HG02943 (cell line): ENCODE results near the gene CBX8.
"Not testable (repeated sequence)": the region's sequence is repeated elsewhere in the genome, so short reads cannot be mapped to it uniquely, and the experiment has no call there.

ENCODE experiments used
- ATAC-seq: cut with Tn5 transposase; IDR thresholded peaks from one replicate; pipeline ENCODE4 v1.9.1; 2021; ENCODE audit warnings: mild to moderate bottlenecking, low read depth, moderate library complexity; ENCODE audit not compliant: unreplicated experiment

The CBX8 gene

DNA sequence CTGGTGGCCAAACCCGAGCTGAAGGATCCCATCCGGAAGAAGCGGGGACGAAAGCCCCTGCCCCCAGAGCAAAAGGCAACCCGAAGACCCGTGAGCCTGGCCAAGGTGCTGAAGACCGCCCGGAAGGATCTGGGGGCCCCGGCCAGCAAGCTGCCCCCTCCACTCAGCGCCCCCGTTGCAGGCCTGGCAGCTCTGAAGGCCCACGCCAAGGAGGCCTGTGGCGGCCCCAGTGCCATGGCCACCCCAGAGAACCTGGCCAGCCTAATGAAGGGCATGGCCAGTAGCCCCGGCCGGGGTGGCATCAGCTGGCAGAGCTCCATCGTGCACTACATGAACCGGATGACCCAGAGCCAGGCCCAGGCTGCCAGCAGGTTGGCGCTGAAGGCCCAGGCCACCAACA, 13.0 kb downstream of the CBX8 start:
- ATAC-seq = no peak

DNA sequence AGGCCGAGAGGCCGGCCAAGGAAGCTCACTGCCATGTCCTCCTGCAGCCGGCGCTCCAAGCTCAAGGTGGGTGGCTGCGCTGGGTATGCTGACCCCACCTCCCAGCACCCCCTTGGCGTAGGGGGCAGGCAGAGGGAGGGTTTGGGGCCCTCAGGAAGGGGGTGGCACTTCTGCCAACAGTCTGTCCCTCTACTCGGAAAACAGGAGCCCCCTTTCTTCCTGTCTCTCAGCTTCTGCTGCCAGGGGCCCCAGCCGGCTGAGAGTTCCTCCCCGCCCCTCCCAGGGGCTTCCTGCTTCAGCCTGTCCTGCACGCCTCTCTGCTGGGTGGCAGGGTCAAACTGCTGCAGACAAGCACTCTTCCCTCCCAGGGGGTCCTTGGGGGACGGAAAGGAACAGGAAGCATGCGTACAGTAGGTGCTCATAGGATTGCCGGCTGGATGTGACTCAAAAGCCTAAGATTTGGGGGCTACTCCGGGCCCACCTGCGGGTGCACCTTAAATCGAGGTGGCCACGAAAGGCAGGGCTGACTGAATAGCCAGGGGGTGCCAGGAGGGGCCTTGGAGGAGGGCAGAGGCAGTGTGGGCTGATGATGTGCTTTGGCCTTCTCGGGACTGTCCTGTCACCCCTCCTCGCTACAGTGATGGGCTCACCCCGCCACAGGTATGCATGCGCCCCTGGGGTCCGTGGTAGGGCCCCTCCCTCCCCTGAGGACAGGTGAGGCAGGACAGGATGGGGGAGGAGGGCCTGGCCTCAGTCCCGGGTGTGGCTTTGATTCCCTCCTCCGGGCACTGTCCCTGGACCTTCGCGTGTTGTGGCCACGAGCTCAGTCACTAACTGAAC, 14.9 kb downstream of the CBX8 start:
- ATAC-seq = no peak

DNA sequence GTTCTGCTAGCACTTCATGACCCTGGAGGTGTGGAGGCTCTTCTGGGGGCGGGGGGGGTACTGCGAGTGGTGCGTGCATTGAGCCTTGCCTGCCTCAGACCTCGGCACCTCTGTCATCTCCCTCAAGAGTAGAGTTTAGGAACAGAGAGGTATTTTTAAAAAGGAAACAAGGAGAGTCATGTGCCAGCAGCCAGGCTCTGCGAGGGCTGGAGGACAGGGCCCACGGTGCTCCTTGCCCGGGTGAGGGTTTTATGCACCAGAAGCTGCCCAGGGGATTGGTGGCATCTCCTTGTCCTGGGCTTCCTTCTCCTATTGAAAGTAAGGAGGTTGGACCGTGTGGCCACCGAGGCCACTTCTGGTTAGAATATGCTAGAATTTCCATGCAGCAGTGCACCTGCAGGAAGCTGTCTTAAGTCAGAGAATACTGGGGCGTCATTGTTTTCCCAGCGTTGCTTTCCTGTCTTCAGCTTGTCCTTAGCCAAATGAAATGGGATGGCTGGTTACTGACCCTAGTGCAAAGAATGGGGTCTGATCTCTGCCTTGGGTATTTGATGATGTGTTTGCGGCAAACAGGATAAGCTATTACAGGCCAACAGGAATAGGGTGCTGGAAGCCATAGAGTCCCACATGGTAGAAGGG, 15.7 kb downstream of the CBX8 start:
- ATAC-seq = no peak

DNA sequence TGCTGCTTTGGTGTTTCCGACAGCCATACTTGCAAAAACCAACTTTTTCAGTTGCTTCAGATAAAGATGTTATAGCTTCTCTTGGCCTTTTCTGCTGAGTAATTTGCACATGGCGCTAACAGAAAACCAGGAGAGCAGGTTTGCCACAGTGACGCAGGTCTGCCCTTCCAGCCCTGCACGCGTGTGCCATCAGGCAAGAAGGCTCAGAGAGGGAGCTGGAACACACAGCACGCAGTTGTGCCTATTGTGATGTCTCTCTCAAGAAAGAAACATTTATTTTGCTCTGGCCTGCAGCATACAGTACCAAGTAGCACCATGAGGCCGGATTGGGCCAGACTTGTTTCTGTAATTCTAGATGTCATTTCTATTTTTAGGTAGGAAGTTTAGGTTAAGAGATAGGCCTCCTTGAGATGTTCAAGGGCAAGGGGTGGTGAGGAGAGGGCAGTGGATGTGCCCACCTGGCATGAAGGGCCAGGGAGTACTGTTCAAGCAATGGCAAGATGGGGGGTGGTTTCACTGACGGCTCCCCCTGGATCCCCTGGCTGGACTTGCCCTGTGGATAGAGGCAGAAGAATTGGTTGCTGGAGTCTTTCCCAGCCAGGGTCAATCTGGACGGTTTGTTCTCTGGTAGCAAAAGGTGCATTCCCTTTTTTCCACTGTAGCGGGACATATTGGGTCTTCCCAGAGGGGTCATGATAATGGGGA, 17.1 kb downstream of the CBX8 start:
- no peak for ATAC-seq

DNA sequence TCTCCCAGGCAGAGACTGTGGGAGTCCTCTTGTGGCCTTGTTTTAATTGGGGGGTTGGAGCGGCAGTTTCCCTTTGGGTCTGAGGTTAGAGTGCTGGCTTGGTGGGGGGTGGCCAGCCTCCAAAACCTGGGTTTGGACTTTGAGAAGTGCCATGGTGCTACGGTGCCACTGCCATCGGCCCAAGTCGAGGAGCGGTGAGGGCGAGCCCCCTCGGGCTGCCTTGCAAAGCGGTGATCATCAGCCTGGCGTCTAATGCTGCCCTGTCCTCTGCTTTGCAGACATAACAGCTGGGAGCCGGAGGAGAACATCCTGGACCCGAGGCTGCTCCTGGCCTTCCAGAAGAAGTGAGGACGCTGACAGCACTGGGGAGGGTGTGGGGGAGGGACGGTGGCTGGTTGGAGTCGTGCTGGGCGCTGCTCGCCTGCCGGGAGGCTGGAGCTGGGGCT, 17.8 kb downstream of the CBX8 start:
- ATAC-seq = no peak

DNA sequence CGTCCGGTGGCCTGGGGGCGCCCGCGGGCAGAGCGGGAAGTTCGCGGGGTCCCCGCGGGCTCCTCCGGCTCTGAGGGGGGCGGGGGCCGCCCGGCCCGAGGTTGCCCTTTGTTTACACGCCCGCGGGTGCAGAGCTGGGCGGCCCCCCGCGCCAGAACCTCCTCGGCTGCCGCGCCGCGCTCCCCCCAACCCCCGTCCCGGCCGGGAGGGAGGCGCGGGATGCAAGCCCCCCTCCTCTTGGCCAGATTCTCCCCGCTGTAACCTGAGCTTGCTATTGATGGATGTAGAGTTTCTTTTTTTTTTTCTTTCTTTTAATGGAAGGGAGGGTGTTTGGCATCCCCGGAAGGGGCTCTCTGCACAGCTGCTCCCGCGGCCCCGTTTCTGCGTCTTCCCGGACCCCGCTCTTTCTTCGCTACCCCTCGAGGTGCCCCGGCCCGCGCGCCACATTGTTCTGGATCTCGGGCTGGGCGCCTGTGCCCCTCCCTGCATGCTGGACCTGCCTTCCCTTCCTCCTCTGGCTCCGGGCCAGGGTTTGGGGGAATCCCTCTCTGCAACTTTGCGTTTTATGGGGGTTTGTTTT, 18.3 kb downstream of the CBX8 start:
- no peak for ATAC-seq

DNA sequence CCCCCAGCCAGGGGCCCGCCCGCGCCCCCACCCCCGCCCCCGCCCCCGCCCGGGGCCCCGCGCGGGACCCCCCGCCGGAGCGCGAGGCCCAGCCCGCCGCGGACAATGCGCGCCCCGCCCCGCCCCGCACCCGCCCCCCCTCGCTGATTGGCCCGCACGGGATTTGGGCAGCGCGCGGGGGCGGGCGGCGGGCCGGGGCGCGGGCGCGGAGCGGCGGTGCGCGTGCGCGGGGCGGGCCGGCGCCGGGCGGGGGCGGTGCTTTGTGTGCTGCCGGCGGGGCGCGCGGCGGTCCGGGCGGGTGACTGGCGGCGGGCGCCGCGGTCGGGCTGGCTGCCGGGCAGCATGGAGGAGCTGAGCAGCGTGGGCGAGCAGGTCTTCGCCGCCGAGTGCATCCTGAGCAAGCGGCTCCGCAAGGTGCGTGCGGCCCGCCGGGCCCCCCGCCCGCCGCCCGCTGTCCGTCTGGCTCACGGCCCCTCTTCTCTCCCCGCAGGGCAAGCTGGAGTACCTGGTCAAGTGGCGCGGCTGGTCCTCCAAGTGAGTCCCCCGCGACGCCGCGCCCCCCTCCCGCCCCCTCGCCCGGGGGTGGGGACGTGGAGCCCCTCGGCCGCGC, 18.9 kb downstream of the CBX8 start, which contains the start of gene CBX2:
CBX2 (plus strand) TSS at position 255 of the 610 bp plus-strand sequence; CDS start at position 343, 88 bp downstream.
- peak; percentile 58 for ATAC-seq

DNA sequence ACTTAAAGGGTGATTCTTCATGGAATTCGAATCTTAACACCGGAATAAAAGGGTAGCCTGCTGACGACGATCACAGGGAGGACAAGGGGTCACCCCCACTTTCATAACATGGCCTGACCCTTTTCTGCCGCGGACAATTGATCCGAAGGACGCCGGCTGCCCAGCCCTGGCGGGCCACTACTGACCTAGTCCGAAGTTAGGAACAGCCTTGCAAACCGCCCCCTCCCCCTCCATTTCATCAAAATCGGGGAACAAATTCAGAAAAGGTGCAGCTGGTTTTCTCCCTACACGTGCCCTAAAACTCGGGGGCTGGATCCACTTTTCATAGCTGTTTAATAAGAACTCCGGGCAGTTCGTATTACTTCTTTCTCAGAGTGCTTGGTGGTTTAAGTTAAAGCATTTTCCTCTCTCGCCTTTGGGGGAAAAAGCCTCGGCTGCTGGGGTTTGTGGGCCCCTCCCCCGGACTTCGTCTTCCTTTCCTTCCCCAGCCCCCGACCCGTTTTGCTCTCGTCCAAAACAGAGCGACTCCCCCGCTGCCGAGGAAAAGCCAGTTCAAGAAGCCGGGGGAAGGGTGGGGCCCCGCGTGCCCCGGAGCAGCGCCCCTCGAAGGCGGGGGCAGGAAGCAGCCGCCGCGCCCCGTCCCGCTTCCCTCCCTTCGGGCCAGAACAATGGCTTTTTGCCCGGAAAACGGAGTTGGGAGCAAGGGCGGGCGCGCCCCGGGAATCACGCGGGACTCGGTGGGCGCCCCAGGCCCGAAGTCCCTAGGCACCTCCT, 19.6 kb downstream of the CBX8 start:
- ATAC-seq = no peak

DNA sequence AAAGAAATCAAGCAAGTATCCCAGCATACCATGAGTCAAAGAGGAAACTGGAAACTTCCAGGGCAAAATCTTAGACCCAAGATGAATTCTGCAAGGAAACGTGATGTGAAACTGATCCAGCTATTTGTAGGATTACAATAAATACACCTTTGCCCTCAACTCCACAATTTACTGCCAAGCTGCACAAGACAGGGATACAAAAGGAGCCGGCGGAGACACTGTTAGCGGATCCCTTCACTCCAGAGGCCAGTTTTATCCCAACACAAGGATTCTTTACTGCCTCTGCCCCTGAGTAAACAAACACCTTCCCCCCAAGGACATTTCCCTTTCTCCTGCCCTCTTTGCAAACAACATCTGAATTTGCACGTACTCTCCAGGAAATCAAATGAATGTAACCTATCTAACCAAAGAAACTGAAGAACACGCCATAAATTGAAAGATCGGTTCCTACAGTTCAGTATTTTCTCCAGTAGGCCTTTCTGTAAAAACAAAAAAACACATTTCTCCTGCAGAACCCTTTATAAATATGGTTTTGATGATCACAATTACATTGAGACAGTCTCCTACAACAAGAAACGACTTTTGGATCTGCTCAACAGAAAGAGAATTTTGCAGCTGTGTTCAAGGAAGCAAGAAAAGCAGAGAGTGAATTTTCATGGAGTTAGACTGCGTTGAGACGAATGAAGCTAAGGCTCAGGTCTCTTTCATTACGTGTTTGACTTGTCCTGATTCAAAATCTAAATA, 20.3 kb downstream of the CBX8 start:
- no peak for ATAC-seq

DNA sequence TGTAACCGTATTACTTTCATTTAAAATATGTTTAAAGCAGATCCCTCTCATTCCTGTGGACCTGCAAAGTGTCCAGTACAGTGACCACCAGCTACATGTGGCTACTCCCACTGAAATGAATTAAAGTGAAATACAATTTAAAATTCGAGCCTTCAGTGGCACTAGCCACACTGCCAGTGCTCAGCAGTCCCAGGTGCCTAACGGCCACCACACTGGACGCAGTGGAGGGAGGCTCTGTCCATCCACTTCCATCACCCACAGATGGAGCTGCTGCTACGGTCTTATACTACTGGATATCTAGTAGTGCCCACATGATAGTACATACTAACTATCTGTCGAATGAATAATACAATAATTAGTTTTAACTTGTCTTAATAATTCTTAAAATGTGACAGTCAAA, 21.2 kb downstream of the CBX8 start:
- no peak for ATAC-seq

DNA sequence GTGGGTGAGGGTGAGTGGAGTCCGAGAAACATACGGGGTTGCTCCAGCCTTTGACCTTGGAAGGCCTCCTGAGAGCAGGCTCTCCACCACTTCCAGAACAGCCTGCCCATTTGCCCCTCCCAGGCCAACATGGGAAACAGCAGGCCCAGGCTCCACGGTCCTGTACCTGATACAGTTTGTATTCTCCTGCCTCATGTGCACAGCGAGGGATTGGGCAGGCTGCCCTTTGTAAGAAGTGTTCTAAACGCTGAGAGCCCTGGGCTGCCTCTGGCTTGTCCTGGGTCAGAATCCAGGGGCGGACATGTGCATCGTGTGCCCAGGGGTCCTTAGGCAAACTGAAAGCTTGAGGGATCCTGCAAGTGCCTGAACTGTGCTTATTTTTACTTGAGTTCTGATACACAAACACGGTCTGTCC, 22.3 kb downstream of the CBX8 start:
- no peak for ATAC-seq

DNA sequence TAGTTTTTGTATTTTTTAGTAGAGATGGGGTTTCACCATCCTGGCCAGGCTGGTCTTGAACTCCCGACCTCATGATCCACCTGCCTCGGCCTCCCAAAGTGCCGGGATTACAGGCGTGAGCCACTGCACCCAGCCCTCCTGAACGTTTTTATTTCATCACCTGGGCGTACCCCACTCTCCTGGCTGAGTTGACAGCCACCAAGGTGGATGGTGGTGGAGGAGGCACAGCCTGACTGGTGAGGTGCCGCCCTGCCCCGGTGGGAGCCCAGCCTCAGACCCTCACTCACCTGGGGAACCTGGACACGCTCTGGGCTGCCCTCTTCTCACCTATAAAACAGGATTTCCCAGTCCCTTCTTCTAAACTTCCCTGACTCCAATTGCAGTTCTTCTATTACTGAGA, 24.2 kb downstream of the CBX8 start:
- ATAC-seq = not testable (repeated sequence)

DNA sequence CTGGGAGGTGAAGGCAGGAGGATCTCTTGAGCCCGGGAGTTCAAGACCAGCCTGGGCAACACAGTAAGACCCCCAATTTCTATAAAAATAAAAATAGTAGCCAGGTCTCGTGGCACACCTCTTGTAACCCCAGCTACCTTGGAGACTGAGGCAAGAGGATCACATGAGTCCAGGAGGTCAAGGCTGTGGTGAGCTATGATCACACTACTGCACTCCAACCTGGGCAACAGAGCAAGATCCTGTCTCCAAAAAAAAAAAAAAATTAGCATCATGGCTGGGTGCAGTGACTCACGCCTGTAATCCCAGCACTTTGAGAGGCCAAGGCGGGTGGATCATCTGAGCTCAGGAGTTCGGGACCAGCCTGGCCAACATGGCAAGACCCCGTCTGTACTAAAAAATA, 25.6 kb downstream of the CBX8 start:
- no peak for ATAC-seq

DNA sequence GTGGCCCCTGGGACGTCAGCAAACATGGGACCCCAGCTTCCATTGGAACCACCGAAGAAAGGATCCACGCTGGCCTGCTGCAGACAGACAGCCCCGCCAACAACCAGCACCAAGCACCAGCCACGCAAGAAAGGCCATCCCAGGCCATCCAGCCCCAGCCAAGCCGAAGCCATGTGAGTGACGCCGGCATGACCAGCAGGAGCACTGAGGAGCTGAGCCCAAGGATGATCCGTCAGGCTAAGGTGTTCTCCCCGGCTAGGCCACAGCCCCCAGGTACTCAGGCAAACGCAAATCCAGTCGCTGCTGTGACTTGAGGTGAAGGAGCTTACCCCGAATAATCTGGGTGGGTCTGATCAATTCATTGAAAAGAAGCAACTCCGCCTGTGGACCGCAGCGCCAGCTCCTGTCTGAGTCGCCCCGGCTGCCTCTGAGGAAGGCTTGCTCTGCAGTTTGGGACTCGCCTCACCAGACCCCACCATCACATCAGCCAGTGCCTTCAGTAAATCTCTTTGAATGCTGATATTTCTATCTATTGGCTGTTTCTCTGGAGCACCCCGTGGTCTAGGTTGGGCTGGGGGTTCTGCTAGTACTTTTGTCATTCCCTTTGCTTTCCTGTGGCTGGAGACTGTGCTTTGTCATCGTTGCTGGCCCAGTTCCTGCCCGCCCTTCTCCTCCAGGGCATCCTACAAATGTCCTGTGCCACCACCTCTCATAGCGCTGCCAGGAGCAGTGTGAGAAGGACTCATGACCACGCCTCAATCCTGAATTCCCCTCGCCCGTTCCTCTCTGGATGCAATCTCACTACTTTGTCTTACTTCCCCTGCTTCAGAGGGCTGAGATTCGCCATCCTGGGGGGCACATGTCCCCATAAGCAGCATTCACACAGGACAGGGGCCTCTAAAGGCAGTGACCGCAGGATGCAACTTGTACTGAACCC, 27.0 kb downstream of the CBX8 start:
- ATAC-seq = no peak

DNA sequence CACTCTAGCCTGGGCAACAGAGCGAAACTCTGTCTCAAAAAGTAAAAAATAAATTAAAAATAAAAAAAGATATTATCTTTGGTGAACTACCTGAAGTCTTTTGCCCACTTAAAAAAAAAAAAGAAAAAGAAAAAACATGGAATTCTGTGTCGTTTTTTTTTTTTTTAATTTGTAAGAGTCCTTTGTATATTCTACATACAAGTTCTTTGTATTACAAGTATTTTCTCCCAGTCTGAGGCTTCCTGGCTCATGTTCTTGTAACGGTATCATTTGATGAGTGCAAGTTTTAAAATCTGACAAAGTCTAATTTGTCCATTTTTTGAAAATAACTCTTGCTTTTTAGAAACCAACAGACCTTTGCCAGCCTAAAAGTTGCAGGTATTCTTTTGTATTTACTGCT, 31.2 kb downstream of the CBX8 start:
- ATAC-seq = no peak

DNA sequence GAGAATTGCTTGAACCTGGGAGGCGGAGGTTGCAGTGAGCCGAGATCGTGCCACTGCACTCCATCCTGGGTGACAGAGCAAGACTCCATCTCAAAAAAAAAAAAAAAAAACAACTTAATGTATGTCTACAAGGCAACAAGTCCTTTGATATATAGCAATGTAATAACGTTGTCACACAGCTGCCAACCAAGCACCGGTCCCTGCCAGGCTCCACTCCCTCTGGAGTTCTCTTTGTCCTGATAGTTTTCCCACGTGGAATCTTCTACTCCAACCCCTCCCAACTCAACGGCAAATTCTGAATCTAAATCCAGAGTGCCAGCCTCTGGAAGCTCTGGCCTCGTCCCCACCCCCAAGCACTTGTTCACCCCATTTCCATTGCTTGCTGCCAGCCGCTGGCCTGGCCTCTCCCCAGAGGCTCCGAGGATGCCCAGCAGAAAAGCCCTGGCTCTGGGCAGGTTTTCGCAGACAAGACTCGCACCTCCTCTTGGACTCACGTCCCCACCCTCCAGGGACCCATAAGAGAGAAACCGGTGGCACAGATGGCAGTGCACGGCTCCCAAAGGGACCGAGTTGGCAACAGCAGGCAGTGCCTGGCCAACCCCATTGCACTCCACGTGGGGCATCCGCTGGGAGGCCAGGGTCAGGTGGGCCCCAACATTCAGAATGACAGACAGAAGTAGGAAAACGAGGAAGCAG, 34.8 kb downstream of the CBX8 start:
- ATAC-seq = no peak

DNA sequence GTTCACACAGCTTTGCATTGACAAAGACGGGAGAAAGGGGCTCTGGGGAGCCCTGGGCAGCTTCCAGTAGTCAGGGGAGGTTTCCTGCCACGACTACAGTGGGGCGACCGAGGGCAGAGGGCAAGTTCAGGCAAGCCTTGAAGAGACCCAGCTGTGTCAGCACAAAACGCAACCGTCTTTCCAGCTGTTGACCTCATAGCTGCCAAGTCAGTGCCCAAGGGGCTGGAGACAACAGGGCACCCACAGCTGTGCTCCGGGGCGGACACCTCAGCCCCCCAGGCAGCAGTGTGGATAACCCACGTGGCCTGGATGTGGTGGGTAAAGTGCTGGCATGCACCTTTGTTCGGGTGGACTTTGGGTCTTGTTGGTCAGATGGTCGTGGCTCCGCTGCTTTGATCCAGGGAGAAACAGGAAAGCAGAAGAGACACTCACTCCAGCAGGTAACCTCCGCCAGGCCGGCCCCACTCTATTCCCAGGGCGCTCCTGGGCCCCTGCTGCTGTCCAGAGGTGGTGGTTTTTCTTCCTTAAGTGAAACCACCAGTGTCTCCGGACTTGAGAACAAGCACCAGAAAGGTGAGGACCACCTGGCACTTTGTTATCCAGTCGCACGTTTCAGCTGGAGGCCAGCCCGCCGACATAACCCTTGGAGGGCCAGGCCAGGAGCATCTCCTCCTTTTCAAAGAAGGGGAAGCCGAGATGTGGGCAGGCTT, 36.5 kb downstream of the CBX8 start:
- ATAC-seq = no peak
